Breast epithelium (tissue), 3 donors: ENCODE results near the gene MCM3AP.

Experiments used
- POLR2AphosphoS5 ChIP-seq, 3 donors: sonication (generic); formaldehyde crosslinking; IDR thresholded peaks; one replicate each; pipeline ENCODE4 v1.6.1; 2017; ENCODE audit warnings: antibody characterized with exemption in 3 of 3
- TF ChIP-seq, protein P1 (sequence below), 3 donors: fragments of 450-650 bp; IDR thresholded peaks; one replicate each; pipeline ENCODE4 v1.5.1; 2016 to 2017; ENCODE audit warnings: antibody characterized with exemption in 3 of 3, mild to moderate bottlenecking in 3 of 3, moderate library complexity in 3 of 3

DNA sequence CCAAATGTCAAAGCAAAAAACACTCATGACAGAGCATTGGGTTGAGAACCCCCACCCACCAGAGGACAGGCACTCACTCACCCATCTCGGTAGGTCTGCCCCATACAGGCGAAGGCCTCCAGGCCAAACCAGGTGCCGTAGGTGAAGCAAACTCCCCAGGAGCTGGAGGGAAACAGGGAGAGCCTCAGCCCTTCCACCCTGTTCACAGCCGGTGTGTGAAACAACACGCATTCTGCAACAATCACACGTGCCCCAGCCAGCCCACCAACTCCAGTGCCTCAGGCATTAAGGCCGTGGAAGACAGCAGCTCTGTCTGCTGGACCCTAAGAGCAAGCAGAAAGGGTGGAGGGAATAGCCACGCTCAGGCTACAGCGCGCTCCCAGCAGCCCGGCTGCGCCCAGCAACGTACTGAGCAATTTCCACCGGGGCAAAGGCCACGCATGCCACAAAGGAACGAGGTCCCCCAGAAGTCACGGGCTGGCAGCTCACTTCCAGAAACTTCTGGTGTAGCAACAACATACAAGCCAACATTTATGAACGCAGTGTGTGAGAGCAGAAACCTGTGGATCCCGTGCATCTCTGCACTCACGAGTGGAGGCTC, 89.7 kb downstream of the MCM3AP start:
- no peak for TF ChIP-seq POLR2AphosphoS5 (IDR thresholded peaks at IDR 0.05)
- TF ChIP-seq, protein P1, sequence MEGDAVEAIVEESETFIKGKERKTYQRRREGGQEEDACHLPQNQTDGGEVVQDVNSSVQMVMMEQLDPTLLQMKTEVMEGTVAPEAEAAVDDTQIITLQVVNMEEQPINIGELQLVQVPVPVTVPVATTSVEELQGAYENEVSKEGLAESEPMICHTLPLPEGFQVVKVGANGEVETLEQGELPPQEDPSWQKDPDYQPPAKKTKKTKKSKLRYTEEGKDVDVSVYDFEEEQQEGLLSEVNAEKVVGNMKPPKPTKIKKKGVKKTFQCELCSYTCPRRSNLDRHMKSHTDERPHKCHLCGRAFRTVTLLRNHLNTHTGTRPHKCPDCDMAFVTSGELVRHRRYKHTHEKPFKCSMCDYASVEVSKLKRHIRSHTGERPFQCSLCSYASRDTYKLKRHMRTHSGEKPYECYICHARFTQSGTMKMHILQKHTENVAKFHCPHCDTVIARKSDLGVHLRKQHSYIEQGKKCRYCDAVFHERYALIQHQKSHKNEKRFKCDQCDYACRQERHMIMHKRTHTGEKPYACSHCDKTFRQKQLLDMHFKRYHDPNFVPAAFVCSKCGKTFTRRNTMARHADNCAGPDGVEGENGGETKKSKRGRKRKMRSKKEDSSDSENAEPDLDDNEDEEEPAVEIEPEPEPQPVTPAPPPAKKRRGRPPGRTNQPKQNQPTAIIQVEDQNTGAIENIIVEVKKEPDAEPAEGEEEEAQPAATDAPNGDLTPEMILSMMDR (IDR thresholded peaks at IDR 0.05), result no peak
